ENCODE data around the gene TKT. TPM values are rescaled to one million over a fixed set of nuclear protein-coding genes. Genes with fewer than 3 reads are reported as not detected.

Gene TKT
- polyA plus RNA-seq, 1 donor from 2014 or later, result 194 TPM

GRCh38 chr3:53243785-53244184 lies 12.0 kb downstream of the TKT start:
- H3F3A ChIP-seq (ENCODE audit: insufficient read depth, low read length, poor library complexity, severe bottlenecking), result no peaks in the 10 kb centered on the region
- peaks cover 25% of the 10 kb centered on the region for H3K79me2 ChIP-seq (replicated peaks; ENCODE audit: insufficient read depth, low read length)
- H3K27ac ChIP-seq (ENCODE audit: low read length), result no peak overlapping the region
- H2AFZ ChIP-seq (ENCODE audit: low read depth, low read length), result no peak overlapping the region
- H3K9ac ChIP-seq (ENCODE audit: low read length), result no peak overlapping the region
- no peaks in the 10 kb centered on the region for H3K9me2 ChIP-seq (ENCODE audit: insufficient read depth, low read length)
- no peak overlapping the region for H3K4me2 ChIP-seq (ENCODE audit: low read length)
- no peak for TF ChIP-seq EZH2 (IDR thresholded peaks at IDR 0.05; ENCODE audit: borderline replicate concordance, insufficient read depth, low read length, poor library complexity, severe bottlenecking)
- TF ChIP-seq TAF1 (IDR thresholded peaks at IDR 0.05; ENCODE audit: low read depth), result no peak
- TF ChIP-seq MXI1 (conservative IDR thresholded peaks at IDR 0.05; ENCODE audit: poor library complexity, severe bottlenecking), result no peak
- TF ChIP-seq CTCF (IDR thresholded peaks at IDR 0.05; ENCODE audit: poor library complexity, severe bottlenecking), result no peak
- no peak for TF ChIP-seq SMC3 (conservative IDR thresholded peaks at IDR 0.05; ENCODE audit: poor library complexity)
- TF ChIP-seq RAD21 (conservative IDR thresholded peaks at IDR 0.05), result no peak
- TF ChIP-seq REST (IDR thresholded peaks at IDR 0.05; ENCODE audit: borderline replicate concordance), result no peak
- no peak for TF ChIP-seq POLR2AphosphoS5 (IDR thresholded peaks at IDR 0.05)
- TF ChIP-seq EP300 (conservative IDR thresholded peaks at IDR 0.05; ENCODE audit: poor library complexity, severe bottlenecking), result no peak
- no peaks in the 10 kb centered on the region for H3K36me3 ChIP-seq (ENCODE audit: insufficient read depth, low read length)
- H4K20me1 ChIP-seq (ENCODE audit: insufficient read depth), result no peaks in the 10 kb centered on the region
- H3K4me3 ChIP-seq (ENCODE audit: low read length), result no peak overlapping the region
- H3K9me3 ChIP-seq (ENCODE audit: low read length), result no peaks in the 10 kb centered on the region
- H3K27me3 ChIP-seq (ENCODE audit: insufficient read depth, low read depth, low read length), result no peaks in the 10 kb centered on the region

DNA sequence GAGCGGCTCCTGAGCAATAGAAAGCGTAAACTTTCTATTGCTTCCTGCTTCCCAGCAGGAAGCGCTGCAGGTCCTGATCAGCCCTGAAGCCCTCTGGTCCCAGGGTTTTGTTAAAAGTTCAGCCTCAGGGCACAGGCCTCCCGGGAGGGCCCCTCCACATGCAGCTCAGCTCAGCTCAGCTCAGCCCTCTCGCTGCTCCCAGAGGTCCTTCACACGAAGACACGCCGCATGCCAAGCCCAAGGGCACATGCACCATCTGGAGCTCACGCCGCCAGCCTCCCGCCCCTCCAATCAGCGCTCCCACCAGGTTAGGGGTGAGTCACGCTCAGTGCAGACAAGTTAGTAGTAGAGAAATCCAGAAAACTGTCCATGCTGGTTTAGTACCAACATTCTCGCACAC lies 12.7 kb downstream of the TKT start:
- H3K4me2 ChIP-seq (ENCODE audit: low read length), result no peak overlapping the region

More for the DNA sequence above, 12.7 kb downstream of the TKT start:
- Histone ChIP-seq H3K79me2 (replicated peaks; ENCODE audit: insufficient read depth, low read length) (peaks cover 20% of the 10 kb centered on the region), H3F3A (ENCODE audit: insufficient read depth, low read length, poor library complexity, severe bottlenecking) (no peaks in the 10 kb centered on the region), H3K27ac (ENCODE audit: low read length) (no peak overlapping the region), H3K27me3 (ENCODE audit: insufficient read depth, low read depth, low read length) (no peaks in the 10 kb centered on the region), H3K9me2 (ENCODE audit: insufficient read depth, low read length) (no peaks in the 10 kb centered on the region), H3K9ac (ENCODE audit: low read length) (no peak overlapping the region), H3K4me3 (ENCODE audit: low read length) (no peak overlapping the region), H3K36me3 (ENCODE audit: insufficient read depth, low read length) (no peaks in the 10 kb centered on the region), H4K20me1 (ENCODE audit: insufficient read depth) (no peaks in the 10 kb centered on the region), H3K9me3 (ENCODE audit: low read length) (no peaks in the 10 kb centered on the region), H2AFZ (ENCODE audit: low read depth, low read length) (no peak overlapping the region)
- TF ChIP-seq POLR2AphosphoS5 (IDR thresholded peaks at IDR 0.05) (no peak), SMC3 (conservative IDR thresholded peaks at IDR 0.05; ENCODE audit: poor library complexity) (no peak), TAF1 (IDR thresholded peaks at IDR 0.05; ENCODE audit: low read depth) (no peak), EZH2 (IDR thresholded peaks at IDR 0.05; ENCODE audit: borderline replicate concordance, insufficient read depth, low read length, poor library complexity, severe bottlenecking) (no peak), EP300 (conservative IDR thresholded peaks at IDR 0.05; ENCODE audit: poor library complexity, severe bottlenecking) (no peak), RAD21 (conservative IDR thresholded peaks at IDR 0.05) (no peak), REST (IDR thresholded peaks at IDR 0.05; ENCODE audit: borderline replicate concordance) (no peak), MXI1 (conservative IDR thresholded peaks at IDR 0.05; ENCODE audit: poor library complexity, severe bottlenecking) (no peak), CTCF (IDR thresholded peaks at IDR 0.05; ENCODE audit: poor library complexity, severe bottlenecking) (no peak)

Data from neural cell (in vitro differentiated cells).